Thyroid gland (tissue), 4 donors: ENCODE measurements around the gene VCPKMT.

Experiments used
- CTCF ChIP-seq, 6 experiments: fragments of 200-600 bp in 3 of 6; fragments of 450-650 bp in 3 of 6; sonication (generic) in 3 of 6; IDR thresholded peaks; one replicate each; pipeline ENCODE4 v1.5.1; 2016 to 2019; ENCODE audit warnings: antibody characterized with exemption in 6 of 6, mild to moderate bottlenecking in 2 of 6, inconsistent platforms in 1 of 6, moderate library complexity in 1 of 6
- POLR2A ChIP-seq, 2 donors: fragments of 450-650 bp; IDR thresholded peaks; one replicate each; pipeline ENCODE4 v1.6.1; 2017; ENCODE audit warnings: antibody characterized with exemption in 2 of 2, mild to moderate bottlenecking in 2 of 2, moderate library complexity in 1 of 2

- TF ChIP-seq CTCF (IDR thresholded peaks at IDR 0.05), result no peak
- TF ChIP-seq POLR2A (IDR thresholded peaks at IDR 0.05), result no peak
Observed at GRCh38 chr14:50065583-50065982, 50.8 kb downstream of the VCPKMT start.
